Sigmoid colon (tissue), 4 donors: Measurements from ENCODE around the gene TFCP2L1.

Experiments
- EP300 ChIP-seq, 4 donors: sonication (generic); formaldehyde crosslinking; IDR thresholded peaks; one replicate each; pipeline ENCODE4 v1.6.1; 2017; ENCODE audit warnings: antibody characterized with exemption in 4 of 4
- POLR2AphosphoS5 ChIP-seq, 4 donors: sonication (generic); formaldehyde crosslinking; IDR thresholded peaks; one replicate each; pipeline ENCODE4 v1.6.1; 2017; ENCODE audit warnings: antibody characterized with exemption in 4 of 4
- TF ChIP-seq, protein P1 (sequence below), 4 experiments: fragments of 450-650 bp in 3 of 4; fragments of 200-600 bp in 1 of 4; IDR thresholded peaks; one replicate each; pipeline ENCODE4 v1.5.1; 2016 to 2019; ENCODE audit warnings: antibody characterized with exemption in 4 of 4, mild to moderate bottlenecking in 3 of 4, moderate library complexity in 2 of 4

DNA sequence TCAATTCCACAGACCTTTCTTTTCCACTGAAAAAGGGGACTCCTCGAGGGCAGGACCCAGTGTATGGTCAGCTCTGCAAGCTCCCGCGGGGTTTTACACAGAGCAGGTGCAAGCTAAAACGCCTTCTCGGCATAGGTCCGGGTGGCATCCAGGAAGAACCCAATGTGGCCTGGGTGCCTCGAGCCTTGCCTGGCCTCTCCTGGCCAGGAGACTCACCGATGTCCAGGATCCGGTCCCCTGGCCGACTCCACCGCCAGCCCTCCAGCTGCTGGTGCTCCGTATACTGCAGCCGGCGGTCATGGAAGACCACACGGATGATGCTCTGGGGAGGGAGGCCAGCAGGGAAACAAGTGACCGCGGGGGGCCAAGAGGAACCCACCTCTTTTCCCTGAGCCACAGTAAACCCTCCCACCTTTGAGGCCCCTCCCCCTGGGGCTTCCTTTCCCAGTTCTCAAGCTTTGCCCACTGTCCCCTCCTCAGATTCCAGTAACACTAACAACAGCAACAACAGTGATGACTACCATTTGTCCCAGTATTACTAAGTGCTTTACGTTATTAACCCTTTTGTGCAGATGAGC is 36.1 kb downstream of the TFCP2L1 start:
- TF ChIP-seq, protein P1, sequence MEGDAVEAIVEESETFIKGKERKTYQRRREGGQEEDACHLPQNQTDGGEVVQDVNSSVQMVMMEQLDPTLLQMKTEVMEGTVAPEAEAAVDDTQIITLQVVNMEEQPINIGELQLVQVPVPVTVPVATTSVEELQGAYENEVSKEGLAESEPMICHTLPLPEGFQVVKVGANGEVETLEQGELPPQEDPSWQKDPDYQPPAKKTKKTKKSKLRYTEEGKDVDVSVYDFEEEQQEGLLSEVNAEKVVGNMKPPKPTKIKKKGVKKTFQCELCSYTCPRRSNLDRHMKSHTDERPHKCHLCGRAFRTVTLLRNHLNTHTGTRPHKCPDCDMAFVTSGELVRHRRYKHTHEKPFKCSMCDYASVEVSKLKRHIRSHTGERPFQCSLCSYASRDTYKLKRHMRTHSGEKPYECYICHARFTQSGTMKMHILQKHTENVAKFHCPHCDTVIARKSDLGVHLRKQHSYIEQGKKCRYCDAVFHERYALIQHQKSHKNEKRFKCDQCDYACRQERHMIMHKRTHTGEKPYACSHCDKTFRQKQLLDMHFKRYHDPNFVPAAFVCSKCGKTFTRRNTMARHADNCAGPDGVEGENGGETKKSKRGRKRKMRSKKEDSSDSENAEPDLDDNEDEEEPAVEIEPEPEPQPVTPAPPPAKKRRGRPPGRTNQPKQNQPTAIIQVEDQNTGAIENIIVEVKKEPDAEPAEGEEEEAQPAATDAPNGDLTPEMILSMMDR (IDR thresholded peaks at IDR 0.05), result no peak
- TF ChIP-seq EP300 (IDR thresholded peaks at IDR 0.05) (no peak), POLR2AphosphoS5 (IDR thresholded peaks at IDR 0.05) (no peak)
